Daoy (cell line): ENCODE data around the gene RELN. TPM values are rescaled to one million over a fixed set of nuclear protein-coding genes. Genes with fewer than 3 reads are reported as not detected.

ENCODE experiments used
- DNase-seq: peaks from one replicate; pipeline ENCODE4 v3.0.0-alpha.2; 2015; ENCODE audit warnings: low read depth
- total RNA-seq: library from RNA; depleted of rRNA; stranded (reverse); fragments of >200 nt; shearing (Covaris generic); gene quantifications from 2 replicates; pipeline ENCODE4 v1.2.3, GENCODE V29; 2014

The RELN gene
- total RNA-seq, 1 experiment from 2014 or later: 1.7 TPM

- DNase-seq: no peak
Observed at GRCh38 chr7:103717574-103717973, 271.9 kb downstream of the RELN start.

- no peak for DNase-seq
Observed at GRCh38 chr7:103715376-103716120, 273.9 kb downstream of the RELN start.

GRCh38 chr7:103714376-103714927 is 275.0 kb downstream of the RELN start:
- no peak for DNase-seq

GRCh38 chr7:103712991-103713778 is 276.3 kb downstream of the RELN start:
- no peak for DNase-seq

- DNase-seq: no peak
Observed at GRCh38 chr7:103711413-103711812, 278.0 kb downstream of the RELN start.

- DNase-seq: no peak
Observed at GRCh38 chr7:103710247-103710646, 279.2 kb downstream of the RELN start.

GRCh38 chr7:103706805-103707204 is 282.7 kb downstream of the RELN start:
- DNase-seq: no peak

- DNase-seq: no peak
Observed at GRCh38 chr7:103705542-103705941, 283.9 kb downstream of the RELN start.

GRCh38 chr7:103704701-103705100 is 284.8 kb downstream of the RELN start:
- no peak for DNase-seq

- DNase-seq: no peak
Observed at GRCh38 chr7:103702982-103703381, 286.5 kb downstream of the RELN start.

GRCh38 chr7:103702454-103702853 is 287.0 kb downstream of the RELN start:
- DNase-seq: no peak

- DNase-seq: no peak
Observed at GRCh38 chr7:103699032-103699431, 290.4 kb downstream of the RELN start.

GRCh38 chr7:103698064-103698463 is 291.4 kb downstream of the RELN start:
- DNase-seq: no peak

- no peak for DNase-seq
Observed at GRCh38 chr7:103695521-103695920, 293.9 kb downstream of the RELN start.

- no peak for DNase-seq
Observed at GRCh38 chr7:103694304-103694703, 295.2 kb downstream of the RELN start.

GRCh38 chr7:103691291-103691690 is 298.2 kb downstream of the RELN start:
- DNase-seq: no peak

- DNase-seq: no peak
Observed at GRCh38 chr7:103690242-103690974, 299.1 kb downstream of the RELN start.

- DNase-seq: no peak
Observed at GRCh38 chr7:103689255-103689654, 300.2 kb downstream of the RELN start.

GRCh38 chr7:103687951-103688350 is 301.5 kb downstream of the RELN start:
- no peak for DNase-seq

GRCh38 chr7:103687272-103687671 is 302.2 kb downstream of the RELN start:
- no peak for DNase-seq

- no peak for DNase-seq
Observed at GRCh38 chr7:103686763-103687162, 302.7 kb downstream of the RELN start.

- no peak for DNase-seq
Observed at GRCh38 chr7:103686064-103686463, 303.4 kb downstream of the RELN start.
